MM.1S (cell line): ENCODE data around the gene NRN1.

Source experiments
- DNase-seq: peaks from one replicate; pipeline ENCODE4 v3.0.0-alpha.2; 2015
- H2AFZ ChIP-seq: fragments of 300-600 bp; sonication (generic); 2 replicates; pipeline ENCODE4 v1.6.0; 2016; ENCODE audit warnings: antibody characterized with exemption, low read length
- H3F3A ChIP-seq: fragments of 300-600 bp; sonication (generic); 2 replicates; pipeline ENCODE4 v1.6.1; 2016; ENCODE audit warnings: mild to moderate bottlenecking, antibody characterized with exemption, low read length, moderate library complexity, mixed read lengths; ENCODE audit not compliant: insufficient read depth
- H3K27ac ChIP-seq: fragments of 300-600 bp; sonication (generic); 2 replicates; pipeline ENCODE4 v1.5.1; 2016; ENCODE audit warnings: mild to moderate bottlenecking, low read length
- H3K27me3 ChIP-seq: fragments of 300-600 bp; sonication (generic); replicated peaks from 2 replicates; pipeline ENCODE4 v1.6.0; 2016; ENCODE audit warnings: low read length; ENCODE audit not compliant: insufficient read depth
- H3K36me3 ChIP-seq: fragments of 300-600 bp; sonication (generic); replicated peaks from 2 replicates; pipeline ENCODE4 v1.6.1; 2016; ENCODE audit warnings: mild to moderate bottlenecking, low read length, mixed read lengths; ENCODE audit not compliant: insufficient read depth
- H3K4me1 ChIP-seq: fragments of 300-600 bp; sonication (generic); 2 replicates; pipeline ENCODE4 v1.6.1; 2016; ENCODE audit warnings: low read length, mixed read lengths
- H3K4me2 ChIP-seq: fragments of 300-600 bp; sonication (generic); 2 replicates; pipeline ENCODE4 v1.6.0; 2016; ENCODE audit warnings: low read depth, low read length
- H3K4me3 ChIP-seq: fragments of 300-600 bp; sonication (generic); 2 replicates; pipeline ENCODE4 v1.5.1; 2016; ENCODE audit warnings: low read length, mixed read lengths
- H3K79me2 ChIP-seq: fragments of 300-600 bp; sonication (generic); 2 replicates; pipeline ENCODE4 v1.6.1; 2016; ENCODE audit warnings: mixed run types, low read length, mixed read lengths
- H3K9ac ChIP-seq: fragments of 300-600 bp; sonication (generic); 2 replicates; pipeline ENCODE4 v1.6.1; 2016; ENCODE audit warnings: low read length, mixed read lengths
- H3K9me2 ChIP-seq: fragments of 300-600 bp; sonication (generic); replicated peaks from 2 replicates; pipeline ENCODE4 v1.6.1; 2016; ENCODE audit warnings: mild to moderate bottlenecking, low read length, mixed read lengths; ENCODE audit not compliant: insufficient read depth
- H3K9me3 ChIP-seq: fragments of 300-600 bp; sonication (generic); replicated peaks from 2 replicates; pipeline ENCODE4 v1.6.1; 2016; ENCODE audit warnings: mild to moderate bottlenecking, low read length, mixed read lengths; ENCODE audit not compliant: insufficient read depth
- H4K20me1 ChIP-seq: fragments of 300-600 bp; sonication (generic); 2 replicates; pipeline ENCODE4 v1.6.1; 2016; ENCODE audit warnings: mild to moderate bottlenecking, low read length, moderate library complexity, mixed read lengths; ENCODE audit not compliant: insufficient read depth
- EZH2 ChIP-seq: fragments of 300-600 bp; sonication (generic); optimal IDR thresholded peaks from 2 replicates; pipeline ENCODE3; 2017; ENCODE audit warnings: low read depth, mild to moderate bottlenecking, antibody characterized with exemption, low read length, mixed read lengths
- EZH2phosphoT487 ChIP-seq: fragments of 300-600 bp; sonication (generic); IDR thresholded peaks from 2 replicates; pipeline ENCODE4 v1.6.1; 2018; ENCODE audit warnings: antibody characterized with exemption, low read length
- TF ChIP-seq, protein P1 (sequence below): fragments of 300-600 bp; sonication (generic); IDR thresholded peaks from 2 replicates; pipeline ENCODE4 v1.5.1; 2016; ENCODE audit warnings: antibody characterized with exemption, low read length, mixed read lengths

NRN1 gene

DNA sequence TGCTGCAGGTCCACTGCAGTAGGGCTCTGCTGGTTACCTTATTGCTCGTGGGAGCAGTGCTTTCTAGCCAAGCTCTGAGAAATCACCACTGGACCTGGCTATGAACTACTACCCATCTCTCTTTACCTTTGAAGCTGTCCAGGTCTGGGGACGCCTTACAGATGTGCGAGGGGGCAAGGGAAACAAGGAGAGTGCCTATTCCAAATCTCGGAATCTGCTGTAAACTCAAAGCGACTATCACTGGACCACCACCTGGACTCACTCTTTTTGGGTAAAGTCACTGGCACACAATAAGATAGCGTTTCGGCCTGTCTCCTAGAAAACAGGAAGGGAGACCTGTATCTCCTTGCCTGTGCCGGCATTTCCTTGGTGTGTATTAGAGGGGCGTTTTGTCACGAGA, 5.3 kb downstream of the NRN1 start:
- Histone ChIP-seq H3K4me1 (peaks cover 10% of the 10 kb centered on the region), H3K9me3 (no peaks in the 10 kb centered on the region)

DNA sequence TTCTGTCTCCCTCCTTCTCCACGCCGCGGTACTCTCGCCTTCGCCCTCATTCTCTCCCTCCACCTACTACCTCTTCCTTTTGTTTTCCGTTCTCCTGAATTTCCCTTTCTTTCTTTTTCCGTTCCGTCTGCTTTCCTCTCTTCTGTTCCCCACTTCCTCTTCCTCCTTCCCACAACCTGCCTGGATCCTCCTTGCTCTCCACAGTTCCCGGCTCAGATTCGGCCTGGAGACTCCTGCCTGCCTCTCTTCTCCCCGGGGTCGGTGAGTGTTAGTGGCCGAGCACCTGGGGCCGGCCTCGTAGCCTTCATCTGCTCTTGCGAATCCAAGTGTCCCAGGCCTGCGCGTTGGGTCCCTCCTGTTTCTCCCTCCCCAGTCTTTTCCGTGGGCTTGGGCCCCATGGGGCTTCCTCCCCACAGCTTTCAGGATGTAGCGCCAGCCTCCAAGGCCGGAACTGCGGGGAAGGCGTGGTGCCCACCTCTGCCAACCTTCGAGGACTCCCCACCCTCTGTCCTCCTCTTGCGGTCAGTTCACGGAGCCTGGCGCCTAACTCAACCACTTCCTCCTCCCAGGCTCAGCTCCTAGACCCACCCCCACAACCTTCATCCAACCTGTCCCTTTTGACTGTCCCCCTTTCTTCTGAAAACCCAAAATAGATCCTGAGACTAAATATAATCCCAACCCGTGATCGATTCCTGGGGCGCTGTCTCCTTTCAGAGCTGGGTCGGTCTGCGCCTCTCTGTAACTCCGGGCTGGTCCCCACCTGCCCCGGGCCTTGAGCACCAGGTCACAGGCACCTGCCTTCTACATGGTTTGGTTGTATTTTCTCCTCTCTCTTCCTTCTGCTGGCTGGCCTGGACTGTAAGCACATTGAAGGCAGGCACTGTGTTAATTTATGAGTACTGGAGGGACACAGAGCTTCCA, 6.8 kb downstream of the NRN1 start:
- Histone ChIP-seq H2AFZ (no peak overlapping the region), H3K4me3 (no peak overlapping the region), H3K9me3 (no peaks in the 10 kb centered on the region), H3K36me3 (no peaks in the 10 kb centered on the region), H3K79me2 (0 out of 2 replicates have a peak, but pooled peaks cover 4% of the 10 kb centered on the region), H3K27ac (no peak overlapping the region), H4K20me1 (no peaks in the 10 kb centered on the region), H3F3A (peaks cover 14% of the 10 kb centered on the region), H3K4me1 (no peaks in the 10 kb centered on the region), H3K9ac (no peak overlapping the region), H3K27me3 (peaks cover 6% of the 10 kb centered on the region), H3K4me2 (no peak overlapping the region), H3K9me2 (no peaks in the 10 kb centered on the region)
- DNase-seq = no peak
- TF ChIP-seq EZH2phosphoT487 (no peak), EZH2 (no peak)
- TF ChIP-seq, protein P1, sequence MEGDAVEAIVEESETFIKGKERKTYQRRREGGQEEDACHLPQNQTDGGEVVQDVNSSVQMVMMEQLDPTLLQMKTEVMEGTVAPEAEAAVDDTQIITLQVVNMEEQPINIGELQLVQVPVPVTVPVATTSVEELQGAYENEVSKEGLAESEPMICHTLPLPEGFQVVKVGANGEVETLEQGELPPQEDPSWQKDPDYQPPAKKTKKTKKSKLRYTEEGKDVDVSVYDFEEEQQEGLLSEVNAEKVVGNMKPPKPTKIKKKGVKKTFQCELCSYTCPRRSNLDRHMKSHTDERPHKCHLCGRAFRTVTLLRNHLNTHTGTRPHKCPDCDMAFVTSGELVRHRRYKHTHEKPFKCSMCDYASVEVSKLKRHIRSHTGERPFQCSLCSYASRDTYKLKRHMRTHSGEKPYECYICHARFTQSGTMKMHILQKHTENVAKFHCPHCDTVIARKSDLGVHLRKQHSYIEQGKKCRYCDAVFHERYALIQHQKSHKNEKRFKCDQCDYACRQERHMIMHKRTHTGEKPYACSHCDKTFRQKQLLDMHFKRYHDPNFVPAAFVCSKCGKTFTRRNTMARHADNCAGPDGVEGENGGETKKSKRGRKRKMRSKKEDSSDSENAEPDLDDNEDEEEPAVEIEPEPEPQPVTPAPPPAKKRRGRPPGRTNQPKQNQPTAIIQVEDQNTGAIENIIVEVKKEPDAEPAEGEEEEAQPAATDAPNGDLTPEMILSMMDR = no peak

More for the DNA sequence above, 5.3 kb downstream of the NRN1 start:
- no peak overlapping the region for H3K27ac ChIP-seq
- H3K36me3 ChIP-seq = no peaks in the 10 kb centered on the region
- no peak overlapping the region for H3K9ac ChIP-seq
- DNase-seq = no peak
- no peak overlapping the region for H2AFZ ChIP-seq
- H3K79me2 ChIP-seq = 0 out of 2 replicates have a peak, but pooled peaks cover 4% of the 10 kb centered on the region
- TF ChIP-seq EZH2 = no peak
- TF ChIP-seq EZH2phosphoT487 = no peak
- TF ChIP-seq, protein P1 = no peak
- H3K27me3 ChIP-seq = peaks cover 17% of the 10 kb centered on the region
- no peaks in the 10 kb centered on the region for H4K20me1 ChIP-seq
- peaks cover 16% of the 10 kb centered on the region for H3F3A ChIP-seq
- no peak overlapping the region for H3K4me2 ChIP-seq
- H3K9me2 ChIP-seq = no peaks in the 10 kb centered on the region
- H3K4me3 ChIP-seq = no peak overlapping the region

DNA sequence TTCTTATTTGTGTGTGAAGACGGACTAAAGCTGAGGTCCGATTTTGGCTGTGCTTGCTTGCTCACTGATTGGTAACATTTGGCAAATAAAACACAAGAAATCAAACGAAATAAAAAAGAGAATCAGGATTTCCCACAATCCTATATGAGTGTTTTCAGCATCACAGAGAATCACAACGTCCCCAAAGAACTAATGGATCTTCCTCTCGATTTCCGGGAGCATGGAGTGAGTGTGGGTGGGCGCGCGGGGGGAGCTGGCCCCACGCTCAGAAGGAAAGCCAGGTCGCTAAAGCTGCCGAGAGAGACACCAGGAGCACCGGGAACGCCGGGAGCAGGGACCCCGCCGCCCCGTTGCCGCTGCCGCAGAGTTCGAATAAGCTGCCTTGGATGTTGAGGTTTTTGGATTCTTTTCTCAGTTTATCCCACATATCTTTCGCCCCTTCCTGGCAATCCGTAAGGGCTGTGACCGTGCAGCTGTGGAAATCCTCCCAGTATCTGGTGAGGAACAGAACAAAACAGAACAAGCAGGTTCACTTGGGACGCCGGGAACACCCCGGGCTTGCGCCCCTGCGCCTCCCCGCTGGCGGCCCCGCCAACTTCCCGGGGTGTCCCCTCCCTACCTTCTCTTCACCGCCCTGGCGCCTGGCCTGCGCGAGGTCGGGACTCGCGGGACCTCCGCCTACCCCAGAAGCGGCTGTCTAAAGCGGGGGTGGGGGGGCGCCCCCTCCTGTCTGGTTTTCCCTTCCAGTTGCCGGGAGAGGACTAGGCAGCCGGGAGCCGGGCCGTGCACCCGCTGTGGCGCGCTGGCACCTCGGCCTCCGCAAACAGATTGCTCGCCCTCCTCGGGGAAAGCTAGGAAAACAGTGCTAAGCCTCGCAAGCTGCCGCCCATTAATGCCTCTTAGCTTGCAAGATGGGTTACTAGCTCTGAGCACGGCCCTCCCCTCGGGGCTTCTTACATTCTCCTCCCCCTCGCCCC, 7.7 kb downstream of the NRN1 start:
- Histone ChIP-seq H3K27ac (no peak overlapping the region), H3K36me3 (no peaks in the 10 kb centered on the region), H3K27me3 (no peaks in the 10 kb centered on the region), H3K79me2 (0 out of 2 replicates have a peak, but pooled peaks cover 4% of the 10 kb centered on the region), H3K4me2 (no peak overlapping the region), H3K9ac (no peak overlapping the region), H3K9me3 (no peaks in the 10 kb centered on the region), H2AFZ (no peak overlapping the region), H3K9me2 (no peaks in the 10 kb centered on the region), H3K4me3 (no peak overlapping the region), H4K20me1 (no peaks in the 10 kb centered on the region), H3F3A (peaks cover 14% of the 10 kb centered on the region), H3K4me1 (no peaks in the 10 kb centered on the region)
- DNase-seq = no peak
- TF ChIP-seq EZH2phosphoT487 (no peak), EZH2 (no peak)
- TF ChIP-seq, protein P1 = no peak
